Loucy (cell line): ENCODE results near the gene BCAS4.

Source experiments
- H2AFZ ChIP-seq: fragments of 200-600 bp; sonication (generic); 2 replicates; pipeline ENCODE4 v1.6.0; 2016; ENCODE audit warnings: antibody characterized with exemption, mild to moderate bottlenecking, low read length, moderate library complexity
- H3F3A ChIP-seq: fragments of 200-600 bp; 2 replicates; pipeline ENCODE4 v1.6.0; 2016; ENCODE audit warnings: antibody characterized with exemption, low read depth, mild to moderate bottlenecking
- H3K27me3 ChIP-seq: fragments of 200-600 bp; sonication (generic); 2 replicates; pipeline ENCODE4 v1.6.1; 2014; ENCODE audit warnings: low read length, mild to moderate bottlenecking; ENCODE audit not compliant: insufficient read depth, poor library complexity, severe bottlenecking
- H3K36me3 ChIP-seq: fragments of 200-600 bp; sonication (generic); 2 replicates; pipeline ENCODE4 v1.6.1; 2016; ENCODE audit warnings: low read length; ENCODE audit not compliant: insufficient read depth
- H3K4me1 ChIP-seq: fragments of 200-600 bp; sonication (generic); 2 replicates; pipeline ENCODE4 v1.5.1; 2014; ENCODE audit warnings: low read length, mild to moderate bottlenecking; ENCODE audit not compliant: insufficient read depth, poor library complexity, severe bottlenecking
- H3K4me2 ChIP-seq: fragments of 200-600 bp; sonication (generic); 2 replicates; pipeline ENCODE4 v1.6.0; 2014; ENCODE audit warnings: antibody characterized with exemption, low read length, low read depth, mild to moderate bottlenecking; ENCODE audit not compliant: poor library complexity, severe bottlenecking
- H3K4me3 ChIP-seq: fragments of 200-600 bp; sonication (generic); 2 replicates; pipeline ENCODE4 v1.5.1; 2014; ENCODE audit warnings: low read length, mild to moderate bottlenecking, mixed read lengths; ENCODE audit not compliant: poor library complexity, severe bottlenecking
- H3K79me2 ChIP-seq: fragments of 200-600 bp; sonication (generic); 2 replicates; pipeline ENCODE4 v1.6.1; 2014; ENCODE audit warnings: low read length; ENCODE audit not compliant: insufficient read depth
- H3K9ac ChIP-seq: fragments of 200-600 bp; sonication (generic); 2 replicates; pipeline ENCODE4 v1.6.0; 2014; ENCODE audit warnings: mild to moderate bottlenecking, low read depth, low read length, moderate library complexity; ENCODE audit not compliant: poor library complexity, severe bottlenecking
- H3K9me2 ChIP-seq: fragments of 200-600 bp; sonication (generic); replicated peaks from 2 replicates; pipeline ENCODE4 v1.6.1; 2016; ENCODE audit warnings: low read depth, low read length, mixed read lengths
- H3K9me3 ChIP-seq: fragments of 200-600 bp; sonication (generic); 2 replicates; pipeline ENCODE4 v1.6.1; 2014; ENCODE audit warnings: mild to moderate bottlenecking, antibody characterized with exemption, low read length, low read depth; ENCODE audit not compliant: insufficient read depth
- H4K20me1 ChIP-seq: fragments of 200-600 bp; sonication (generic); 2 replicates; pipeline ENCODE4 v1.6.0; 2014; ENCODE audit warnings: antibody characterized with exemption, low read length, mild to moderate bottlenecking; ENCODE audit not compliant: insufficient read depth, poor library complexity, severe bottlenecking
- EZH2phosphoT487 ChIP-seq: fragments of 200-600 bp; IDR thresholded peaks from 2 replicates; pipeline ENCODE4 v1.6.1; 2018; ENCODE audit warnings: antibody characterized with exemption, mild to moderate bottlenecking, moderate library complexity, borderline replicate concordance
- TF ChIP-seq, protein P1 (sequence below): fragments of 200-600 bp; sonication (generic); conservative IDR thresholded peaks from 2 replicates; pipeline ENCODE4 v1.5.1; 2014; ENCODE audit warnings: mild to moderate bottlenecking, antibody characterized with exemption, low read length

BCAS4 gene

DNA sequence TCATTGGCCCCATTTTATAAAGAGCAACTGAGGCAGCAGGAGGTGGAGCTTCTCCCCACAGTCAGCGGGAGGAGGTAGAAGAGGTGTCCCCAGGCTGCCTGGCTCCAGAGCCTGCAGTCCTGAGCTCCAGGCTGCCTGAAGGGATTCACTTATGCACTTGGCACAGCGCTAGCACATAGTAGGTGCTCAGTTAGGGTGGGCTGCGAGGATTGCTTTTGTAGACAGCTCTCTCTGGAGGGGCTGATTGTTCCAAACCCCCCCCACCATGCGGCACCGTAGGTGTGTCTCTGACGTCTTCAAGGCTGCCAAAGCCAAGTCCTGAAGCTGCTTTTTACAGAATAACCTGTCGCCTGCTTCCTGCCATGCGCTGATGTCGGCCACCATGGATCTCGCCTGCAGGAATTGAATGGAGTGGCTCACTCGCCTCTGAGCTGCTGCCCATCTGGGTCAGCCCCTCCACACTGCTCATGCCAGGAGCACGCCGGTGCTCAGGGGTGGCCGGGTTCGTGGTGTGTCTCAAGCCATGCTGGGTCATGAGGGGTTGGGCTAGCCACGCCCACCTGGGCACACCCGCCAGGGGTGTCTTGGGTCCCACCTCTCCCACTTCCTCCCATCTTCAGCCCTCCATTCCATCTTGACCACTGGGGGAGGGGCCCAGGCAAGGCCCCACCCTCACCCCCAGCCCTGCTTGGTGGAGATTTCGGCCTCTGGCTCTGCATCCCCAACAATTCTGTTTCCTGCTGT, 59.8 kb downstream of the BCAS4 start:
- Histone ChIP-seq H3K36me3 (no peaks in the 10 kb centered on the region), H3K4me1 (peaks cover 6% of the 10 kb centered on the region), H3K9ac (no peak overlapping the region), H3K79me2 (no peaks in the 10 kb centered on the region), H3K4me3 (no peak overlapping the region), H3K27me3 (no peaks in the 10 kb centered on the region), H3K9me3 (no peaks in the 10 kb centered on the region), H3K4me2 (no peak overlapping the region), H3F3A (no peaks in the 10 kb centered on the region), H2AFZ (no peak overlapping the region), H3K9me2 (no peaks in the 10 kb centered on the region), H4K20me1 (no peaks in the 10 kb centered on the region)
- no peak for TF ChIP-seq EZH2phosphoT487
- TF ChIP-seq, protein P1, sequence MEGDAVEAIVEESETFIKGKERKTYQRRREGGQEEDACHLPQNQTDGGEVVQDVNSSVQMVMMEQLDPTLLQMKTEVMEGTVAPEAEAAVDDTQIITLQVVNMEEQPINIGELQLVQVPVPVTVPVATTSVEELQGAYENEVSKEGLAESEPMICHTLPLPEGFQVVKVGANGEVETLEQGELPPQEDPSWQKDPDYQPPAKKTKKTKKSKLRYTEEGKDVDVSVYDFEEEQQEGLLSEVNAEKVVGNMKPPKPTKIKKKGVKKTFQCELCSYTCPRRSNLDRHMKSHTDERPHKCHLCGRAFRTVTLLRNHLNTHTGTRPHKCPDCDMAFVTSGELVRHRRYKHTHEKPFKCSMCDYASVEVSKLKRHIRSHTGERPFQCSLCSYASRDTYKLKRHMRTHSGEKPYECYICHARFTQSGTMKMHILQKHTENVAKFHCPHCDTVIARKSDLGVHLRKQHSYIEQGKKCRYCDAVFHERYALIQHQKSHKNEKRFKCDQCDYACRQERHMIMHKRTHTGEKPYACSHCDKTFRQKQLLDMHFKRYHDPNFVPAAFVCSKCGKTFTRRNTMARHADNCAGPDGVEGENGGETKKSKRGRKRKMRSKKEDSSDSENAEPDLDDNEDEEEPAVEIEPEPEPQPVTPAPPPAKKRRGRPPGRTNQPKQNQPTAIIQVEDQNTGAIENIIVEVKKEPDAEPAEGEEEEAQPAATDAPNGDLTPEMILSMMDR = no peak

DNA sequence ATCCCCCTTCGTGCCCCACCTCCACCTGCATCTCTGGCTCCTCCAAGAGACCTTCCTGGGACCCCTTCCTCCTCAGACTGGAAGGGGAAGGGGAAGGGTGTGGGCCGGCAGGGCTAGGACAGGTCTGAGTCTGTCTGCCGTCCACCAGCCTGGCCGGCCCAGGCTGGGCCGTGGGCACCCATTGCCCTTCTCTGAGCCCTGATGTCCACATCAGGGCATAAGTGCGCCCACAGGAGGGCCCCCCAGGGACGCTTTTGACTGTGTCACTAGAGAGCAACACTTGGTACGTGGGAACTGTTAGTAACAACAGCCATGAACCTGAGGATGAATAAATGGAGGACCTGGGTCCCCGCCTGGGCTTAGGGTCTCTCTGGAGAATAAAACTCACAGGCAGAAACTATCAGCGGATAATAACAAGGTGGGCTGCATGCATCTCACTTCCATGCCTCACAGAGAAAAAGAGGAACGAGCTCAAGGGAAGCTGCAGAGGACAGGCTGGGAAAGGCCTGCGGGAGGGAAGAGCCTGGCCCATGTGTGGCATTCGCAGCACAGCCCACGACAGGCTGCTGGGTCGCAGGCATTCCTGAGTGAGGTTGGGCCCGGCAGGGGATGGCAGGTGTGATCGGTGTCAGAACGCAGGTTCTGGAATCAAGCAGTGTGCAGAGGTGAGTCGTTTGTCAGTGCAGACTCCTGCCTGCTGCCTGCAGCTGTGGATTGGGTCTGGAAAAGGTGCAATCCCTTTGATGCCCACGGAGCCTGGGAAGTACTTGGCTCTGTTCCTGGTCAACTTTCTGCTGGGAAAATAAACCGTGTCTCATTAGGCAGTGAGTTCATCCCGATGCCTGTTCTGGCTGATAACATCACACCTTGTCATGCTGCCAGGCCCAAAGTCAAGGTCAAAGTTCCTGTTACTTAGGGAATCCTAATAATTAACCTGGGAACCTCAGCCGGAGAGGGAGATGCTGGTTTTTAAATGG, 60.9 kb downstream of the BCAS4 start:
- H3K4me2 ChIP-seq = no peak overlapping the region
- H3K79me2 ChIP-seq = no peaks in the 10 kb centered on the region
- H3K9me3 ChIP-seq = no peaks in the 10 kb centered on the region
- H3K9me2 ChIP-seq = no peaks in the 10 kb centered on the region
- H3K36me3 ChIP-seq = no peaks in the 10 kb centered on the region
- no peak overlapping the region for H3K9ac ChIP-seq
- no peaks in the 10 kb centered on the region for H3F3A ChIP-seq
- TF ChIP-seq EZH2phosphoT487 = no peak
- TF ChIP-seq, protein P1 = no peak
- H3K27me3 ChIP-seq = no peaks in the 10 kb centered on the region
- H2AFZ ChIP-seq = no peak overlapping the region
- H3K4me1 ChIP-seq = peaks cover 4% of the 10 kb centered on the region
- no peaks in the 10 kb centered on the region for H4K20me1 ChIP-seq
- no peak overlapping the region for H3K4me3 ChIP-seq

DNA sequence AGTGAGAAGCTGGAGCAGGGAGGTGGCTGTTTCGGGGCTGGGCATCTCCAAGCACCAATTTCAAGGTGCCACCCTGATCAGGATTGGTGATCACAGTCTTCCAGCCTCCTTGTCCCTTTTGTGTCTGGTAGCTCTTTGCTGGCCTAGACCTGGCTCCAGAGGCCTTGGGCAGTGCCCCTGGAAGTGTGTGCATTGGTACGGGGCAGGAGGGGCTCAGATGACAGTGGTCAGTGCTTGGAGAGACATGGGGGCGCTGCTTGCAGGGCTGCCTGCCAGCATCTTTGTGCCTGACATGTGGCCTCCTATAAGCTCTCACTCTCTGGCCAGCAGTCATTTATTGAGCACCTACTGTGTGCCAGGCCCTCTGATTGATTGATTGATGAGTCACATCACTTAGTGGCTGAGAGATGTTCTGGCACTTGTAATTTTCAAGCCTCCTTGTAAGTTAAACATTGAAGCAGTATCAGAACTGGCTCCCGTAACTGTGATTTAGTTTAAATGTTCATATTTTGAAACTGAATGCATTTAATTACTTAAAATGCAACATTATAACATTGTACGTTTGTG, 61.7 kb downstream of the BCAS4 start:
- Histone ChIP-seq H3K4me1 (no peaks in the 10 kb centered on the region), H3K36me3 (no peaks in the 10 kb centered on the region), H3K4me2 (no peak overlapping the region), H3K79me2 (no peaks in the 10 kb centered on the region), H4K20me1 (no peaks in the 10 kb centered on the region), H3K27me3 (no peaks in the 10 kb centered on the region), H3K9ac (no peak overlapping the region), H3F3A (no peaks in the 10 kb centered on the region), H2AFZ (no peak overlapping the region), H3K9me2 (no peaks in the 10 kb centered on the region), H3K9me3 (no peaks in the 10 kb centered on the region), H3K4me3 (no peak overlapping the region)
- TF ChIP-seq EZH2phosphoT487 = no peak
- TF ChIP-seq, protein P1 = no peak
